Occipital lobe (tissue), 2 donors: ENCODE measurements around the gene SQSTM1. TPM values are rescaled to one million over a fixed set of nuclear protein-coding genes. Genes with fewer than 3 reads are reported as not detected.

ENCODE experiments used
- DNase-seq: peaks from one replicate; lab custom pipeline; 2025; lab: John Stamatoyannopoulos, UW
- total RNA-seq: library from RNA; depleted of rRNA; stranded (reverse); fragments of >200 nt; gene quantifications from one replicate; pipeline ENCODE4 v1.2.3, GENCODE V29; 2014

Gene SQSTM1
- total RNA-seq, 1 donor from 2014 or later: 53.5 TPM

DNA sequence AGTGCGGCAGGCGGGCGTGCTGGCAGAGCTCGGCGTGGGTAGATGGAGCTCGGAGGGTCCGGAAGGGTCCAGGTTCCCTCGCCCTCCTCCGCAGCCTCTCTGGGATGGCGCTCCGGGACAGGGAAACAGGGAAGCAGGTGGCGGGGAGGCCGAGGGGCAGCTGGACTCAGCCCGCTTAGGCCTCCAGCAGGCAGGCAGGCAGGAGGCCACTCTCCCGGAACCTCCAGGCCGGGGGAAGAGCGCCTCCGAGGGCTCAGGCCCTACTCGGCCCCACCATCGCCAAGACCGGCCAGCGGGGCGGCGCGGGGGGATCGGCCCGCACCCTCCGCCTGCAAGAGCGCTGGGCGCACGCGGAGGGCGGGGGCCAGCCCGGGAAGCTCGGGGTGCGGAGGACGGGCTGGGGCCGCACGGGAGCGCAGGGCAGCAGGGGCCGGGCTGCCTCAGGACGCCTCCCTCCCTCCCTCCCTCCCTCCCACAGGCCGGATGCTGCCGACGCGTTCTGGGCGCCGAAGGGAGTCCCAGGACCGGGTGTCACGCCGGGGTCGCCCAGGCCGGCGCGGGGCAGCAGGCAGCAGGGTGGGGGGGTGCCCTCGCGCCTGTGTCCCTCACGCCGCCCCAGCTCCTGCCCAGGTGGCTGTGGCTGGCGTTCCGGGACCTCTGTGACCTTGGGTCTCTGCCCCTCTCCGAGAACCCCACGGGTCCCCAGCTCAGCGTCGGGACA, 15.0 kb upstream of the SQSTM1 start:
- no peak for DNase-seq

GRCh38 chr5:179806250-179807048, 14.3 kb upstream of the SQSTM1 start, which contains the start of gene MGAT4B:
TSS of gene MGAT4B (minus strand) at chr5:179806866. CDS start at chr5:179806583, 283 bp downstream.
- DNase-seq: peak; percentile 37

GRCh38 chr5:179812135-179812825, 8.4 kb upstream of the SQSTM1 start:
- DNase-seq: no peak

- no peak for DNase-seq
These were observed 7.6 kb upstream of the SQSTM1 start for GRCh38 chr5:179812997-179813607.

DNA sequence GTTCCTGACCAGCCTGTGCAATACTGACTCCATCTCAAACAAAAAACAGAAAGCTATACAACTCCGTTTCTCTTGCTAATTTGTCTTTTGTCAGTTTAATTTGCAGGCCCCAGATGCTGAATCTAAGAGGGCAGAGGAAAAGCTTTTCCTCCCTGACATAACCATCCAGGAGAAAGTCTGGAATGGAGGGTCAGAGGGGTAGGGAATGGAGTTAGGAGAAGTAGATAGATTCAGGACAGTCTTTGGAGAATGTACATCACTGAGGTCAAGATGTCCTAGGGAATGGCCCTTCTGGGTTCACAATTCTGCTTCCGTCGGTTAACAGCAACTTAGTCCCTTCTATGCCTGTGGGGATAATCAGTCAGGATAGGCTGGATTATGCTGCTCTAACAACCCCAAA, 6.6 kb upstream of the SQSTM1 start:
- no peak for DNase-seq

DNA sequence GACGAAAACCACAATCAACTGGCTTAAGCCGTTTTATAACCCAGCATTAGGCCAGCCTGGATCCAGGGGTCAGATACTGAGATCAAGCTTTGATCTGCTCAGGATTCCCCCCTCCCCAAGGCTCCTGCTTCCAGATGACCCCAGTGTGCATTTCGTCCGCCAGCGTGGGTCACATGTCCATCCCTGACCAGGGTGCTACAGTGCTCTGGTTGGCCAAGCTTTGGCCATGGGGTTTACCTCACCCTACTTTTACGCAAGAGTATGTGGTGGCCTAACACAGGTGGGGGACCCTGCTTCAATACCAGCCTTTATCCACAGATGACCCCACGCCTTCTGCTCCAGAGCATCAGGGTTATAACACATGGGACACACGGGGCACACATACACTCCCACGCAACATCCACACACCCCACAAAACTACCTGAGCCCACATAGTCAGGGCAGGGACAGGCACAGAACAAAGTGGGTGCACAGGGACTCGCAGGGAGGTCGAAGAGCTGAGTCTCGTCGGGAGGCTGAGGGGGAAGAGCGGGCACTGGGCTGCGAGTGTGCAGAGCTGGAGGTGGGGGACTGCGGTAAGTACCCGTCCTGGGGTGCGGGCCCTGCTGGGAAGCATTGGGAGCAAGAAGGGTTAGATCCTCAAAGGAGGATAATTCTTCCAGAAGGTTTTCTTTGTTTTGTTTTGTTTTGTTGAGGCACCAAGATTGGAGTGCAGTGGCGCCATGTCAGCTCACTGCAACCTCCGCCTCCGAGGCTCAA, 5.0 kb upstream of the SQSTM1 start:
- DNase-seq: no peak

DNA sequence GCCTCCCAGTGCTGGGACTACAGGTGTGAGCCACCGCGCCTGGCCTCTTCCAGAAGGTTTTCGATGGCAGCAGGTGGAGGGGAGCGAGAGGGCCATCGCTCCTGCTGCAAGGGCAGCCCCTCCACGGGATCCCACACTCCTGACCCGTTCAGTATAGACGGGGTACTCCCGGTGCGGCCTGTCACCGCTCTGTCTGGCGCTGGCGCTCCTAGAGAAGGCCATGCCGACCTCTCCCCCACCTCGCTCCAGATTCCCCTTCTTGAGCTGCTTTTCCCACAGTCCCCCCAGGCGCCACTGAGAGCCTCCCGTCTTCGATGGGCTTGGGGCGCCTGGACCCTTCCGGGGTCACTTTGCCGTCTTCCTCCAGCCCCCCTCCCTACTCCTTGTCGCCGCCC, 4.3 kb upstream of the SQSTM1 start:
- DNase-seq: no peak

GRCh38 chr5:179816796-179817469, 3.8 kb upstream of the SQSTM1 start:
- no peak for DNase-seq

- DNase-seq: no peak
These were observed 3.2 kb upstream of the SQSTM1 start for GRCh38 chr5:179817470-179817840.

- DNase-seq: no peak
These were observed 2.6 kb upstream of the SQSTM1 start for GRCh38 chr5:179817890-179818745.

DNA sequence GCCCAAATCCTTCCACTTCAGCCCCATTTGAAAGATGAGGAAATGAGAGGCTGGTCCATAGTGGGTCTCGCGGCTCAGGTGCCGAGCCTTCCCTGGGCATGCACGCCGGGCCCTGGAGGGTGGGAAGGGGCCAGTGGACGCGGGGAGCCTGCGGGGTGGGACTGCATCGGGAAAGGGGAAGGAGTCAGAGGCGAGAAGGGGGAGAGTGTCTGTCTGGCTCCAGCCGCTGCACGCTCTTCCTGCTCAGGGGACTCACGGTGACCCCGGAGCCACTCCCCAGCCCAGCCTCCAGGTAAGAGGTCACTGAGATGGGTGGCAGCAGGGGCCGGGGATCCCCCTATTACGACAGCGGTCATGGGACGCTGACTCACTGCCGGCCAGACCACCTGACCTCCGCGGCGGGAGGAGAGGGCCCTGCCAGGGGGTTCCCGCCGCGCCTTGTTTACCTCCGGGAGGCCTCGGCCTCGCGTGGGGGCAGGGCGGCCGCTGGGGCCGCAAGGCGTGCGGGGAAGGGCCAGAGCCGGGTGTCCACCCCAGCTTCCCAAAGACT, 1.9 kb upstream of the SQSTM1 start:
- DNase-seq: peak; percentile 88

GRCh38 chr5:179819296-179820126, 1.2 kb upstream of the SQSTM1 start:
- DNase-seq: peak; percentile 53

- no peak for DNase-seq
These were observed 600 bp upstream of the SQSTM1 start for GRCh38 chr5:179820127-179820482.

- peak; percentile 86 for DNase-seq
These were observed 773 bp downstream of the SQSTM1 start for GRCh38 chr5:179821298-179822058.

GRCh38 chr5:179822059-179822432, 1.3 kb downstream of the SQSTM1 start:
- DNase-seq: no peak

- no peak for DNase-seq
These were observed 1.8 kb downstream of the SQSTM1 start for GRCh38 chr5:179822444-179822990.
